Measurements from ENCODE around the gene DENND2A.

- no peak for TF ChIP-seq CTCF (IDR thresholded peaks at IDR 0.05 in 4 of 5, conservative IDR thresholded peaks at IDR 0.05 in 1 of 5)
- no peak for TF ChIP-seq POLR2A (IDR thresholded peaks at IDR 0.05)
These were observed 23.5 kb downstream of the DENND2A start for GRCh38 chr7:140617081-140617480.
